Loucy (cell line): ENCODE measurements around the gene CYTH1.

Experiments
- H2AFZ ChIP-seq: fragments of 200-600 bp; sonication (generic); 2 replicates; pipeline ENCODE4 v1.6.0; 2016; ENCODE audit warnings: antibody characterized with exemption, mild to moderate bottlenecking, low read length, moderate library complexity
- H3F3A ChIP-seq: fragments of 200-600 bp; 2 replicates; pipeline ENCODE4 v1.6.0; 2016; ENCODE audit warnings: antibody characterized with exemption, low read depth, mild to moderate bottlenecking
- H3K27me3 ChIP-seq: fragments of 200-600 bp; sonication (generic); 2 replicates; pipeline ENCODE4 v1.6.1; 2014; ENCODE audit warnings: low read length, mild to moderate bottlenecking; ENCODE audit not compliant: insufficient read depth, poor library complexity, severe bottlenecking
- H3K36me3 ChIP-seq: fragments of 200-600 bp; sonication (generic); 2 replicates; pipeline ENCODE4 v1.6.1; 2016; ENCODE audit warnings: low read length; ENCODE audit not compliant: insufficient read depth
- H3K4me1 ChIP-seq: fragments of 200-600 bp; sonication (generic); 2 replicates; pipeline ENCODE4 v1.5.1; 2014; ENCODE audit warnings: low read length, mild to moderate bottlenecking; ENCODE audit not compliant: insufficient read depth, poor library complexity, severe bottlenecking
- H3K4me2 ChIP-seq: fragments of 200-600 bp; sonication (generic); 2 replicates; pipeline ENCODE4 v1.6.0; 2014; ENCODE audit warnings: antibody characterized with exemption, low read length, low read depth, mild to moderate bottlenecking; ENCODE audit not compliant: poor library complexity, severe bottlenecking
- H3K4me3 ChIP-seq: fragments of 200-600 bp; sonication (generic); 2 replicates; pipeline ENCODE4 v1.5.1; 2014; ENCODE audit warnings: low read length, mild to moderate bottlenecking, mixed read lengths; ENCODE audit not compliant: poor library complexity, severe bottlenecking
- H3K79me2 ChIP-seq: fragments of 200-600 bp; sonication (generic); 2 replicates; pipeline ENCODE4 v1.6.1; 2014; ENCODE audit warnings: low read length; ENCODE audit not compliant: insufficient read depth
- H3K9ac ChIP-seq: fragments of 200-600 bp; sonication (generic); 2 replicates; pipeline ENCODE4 v1.6.0; 2014; ENCODE audit warnings: mild to moderate bottlenecking, low read depth, low read length, moderate library complexity; ENCODE audit not compliant: poor library complexity, severe bottlenecking
- H3K9me2 ChIP-seq: fragments of 200-600 bp; sonication (generic); replicated peaks from 2 replicates; pipeline ENCODE4 v1.6.1; 2016; ENCODE audit warnings: low read depth, low read length, mixed read lengths
- H3K9me3 ChIP-seq: fragments of 200-600 bp; sonication (generic); 2 replicates; pipeline ENCODE4 v1.6.1; 2014; ENCODE audit warnings: mild to moderate bottlenecking, antibody characterized with exemption, low read length, low read depth; ENCODE audit not compliant: insufficient read depth
- H4K20me1 ChIP-seq: fragments of 200-600 bp; sonication (generic); 2 replicates; pipeline ENCODE4 v1.6.0; 2014; ENCODE audit warnings: antibody characterized with exemption, low read length, mild to moderate bottlenecking; ENCODE audit not compliant: insufficient read depth, poor library complexity, severe bottlenecking
- EZH2phosphoT487 ChIP-seq: fragments of 200-600 bp; IDR thresholded peaks from 2 replicates; pipeline ENCODE4 v1.6.1; 2018; ENCODE audit warnings: antibody characterized with exemption, mild to moderate bottlenecking, moderate library complexity, borderline replicate concordance
- TF ChIP-seq, protein P1 (sequence below): fragments of 200-600 bp; sonication (generic); conservative IDR thresholded peaks from 2 replicates; pipeline ENCODE4 v1.5.1; 2014; ENCODE audit warnings: mild to moderate bottlenecking, antibody characterized with exemption, low read length

The CYTH1 gene

DNA sequence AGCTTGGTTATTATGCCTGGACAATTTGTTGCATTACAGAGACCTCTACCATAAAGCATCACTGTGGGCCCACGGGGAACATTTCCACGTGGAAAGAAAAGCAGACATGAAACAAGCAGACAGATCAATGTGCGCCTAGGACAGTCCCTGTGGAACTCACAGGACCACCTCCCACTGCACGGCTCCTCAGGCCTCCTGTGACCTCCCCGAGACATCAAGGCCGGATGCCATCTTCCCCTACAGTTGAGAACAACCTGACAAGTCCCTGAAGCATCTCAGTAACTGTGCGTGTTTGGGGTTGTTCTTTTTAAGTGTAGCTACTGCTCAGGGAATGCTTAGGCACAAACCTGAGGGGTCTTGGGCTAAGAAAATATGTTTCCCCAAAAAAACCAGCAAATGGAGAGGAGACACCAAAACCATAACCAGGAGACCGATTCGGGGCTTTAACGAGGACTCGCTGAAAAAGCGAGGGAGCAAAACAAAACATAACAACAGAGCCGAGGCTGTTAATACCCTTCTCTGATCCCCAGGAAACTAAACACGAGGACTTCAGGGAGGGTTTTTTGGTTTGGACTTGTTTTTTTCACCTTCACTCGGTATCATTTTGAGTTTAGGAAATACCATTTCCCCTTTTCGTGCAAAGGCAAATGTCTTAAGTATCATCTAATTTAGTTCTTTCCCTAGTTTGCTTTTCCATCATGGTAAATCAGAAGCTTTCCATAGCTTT is 87.1 kb downstream of the CYTH1 start:
- Histone ChIP-seq H3K4me1 (no peaks in the 10 kb centered on the region), H3K36me3 (peaks cover 95% of the 10 kb centered on the region), H3K9ac (no peak overlapping the region), H3K79me2 (no peaks in the 10 kb centered on the region), H3K4me2 (no peak overlapping the region), H4K20me1 (no peaks in the 10 kb centered on the region), H3K4me3 (no peak overlapping the region), H3K27me3 (no peaks in the 10 kb centered on the region), H2AFZ (no peak overlapping the region), H3K9me3 (no peaks in the 10 kb centered on the region), H3K9me2 (no peaks in the 10 kb centered on the region), H3F3A (no peaks in the 10 kb centered on the region)
- TF ChIP-seq EZH2phosphoT487, result no peak
- TF ChIP-seq, protein P1, sequence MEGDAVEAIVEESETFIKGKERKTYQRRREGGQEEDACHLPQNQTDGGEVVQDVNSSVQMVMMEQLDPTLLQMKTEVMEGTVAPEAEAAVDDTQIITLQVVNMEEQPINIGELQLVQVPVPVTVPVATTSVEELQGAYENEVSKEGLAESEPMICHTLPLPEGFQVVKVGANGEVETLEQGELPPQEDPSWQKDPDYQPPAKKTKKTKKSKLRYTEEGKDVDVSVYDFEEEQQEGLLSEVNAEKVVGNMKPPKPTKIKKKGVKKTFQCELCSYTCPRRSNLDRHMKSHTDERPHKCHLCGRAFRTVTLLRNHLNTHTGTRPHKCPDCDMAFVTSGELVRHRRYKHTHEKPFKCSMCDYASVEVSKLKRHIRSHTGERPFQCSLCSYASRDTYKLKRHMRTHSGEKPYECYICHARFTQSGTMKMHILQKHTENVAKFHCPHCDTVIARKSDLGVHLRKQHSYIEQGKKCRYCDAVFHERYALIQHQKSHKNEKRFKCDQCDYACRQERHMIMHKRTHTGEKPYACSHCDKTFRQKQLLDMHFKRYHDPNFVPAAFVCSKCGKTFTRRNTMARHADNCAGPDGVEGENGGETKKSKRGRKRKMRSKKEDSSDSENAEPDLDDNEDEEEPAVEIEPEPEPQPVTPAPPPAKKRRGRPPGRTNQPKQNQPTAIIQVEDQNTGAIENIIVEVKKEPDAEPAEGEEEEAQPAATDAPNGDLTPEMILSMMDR, result no peak

DNA sequence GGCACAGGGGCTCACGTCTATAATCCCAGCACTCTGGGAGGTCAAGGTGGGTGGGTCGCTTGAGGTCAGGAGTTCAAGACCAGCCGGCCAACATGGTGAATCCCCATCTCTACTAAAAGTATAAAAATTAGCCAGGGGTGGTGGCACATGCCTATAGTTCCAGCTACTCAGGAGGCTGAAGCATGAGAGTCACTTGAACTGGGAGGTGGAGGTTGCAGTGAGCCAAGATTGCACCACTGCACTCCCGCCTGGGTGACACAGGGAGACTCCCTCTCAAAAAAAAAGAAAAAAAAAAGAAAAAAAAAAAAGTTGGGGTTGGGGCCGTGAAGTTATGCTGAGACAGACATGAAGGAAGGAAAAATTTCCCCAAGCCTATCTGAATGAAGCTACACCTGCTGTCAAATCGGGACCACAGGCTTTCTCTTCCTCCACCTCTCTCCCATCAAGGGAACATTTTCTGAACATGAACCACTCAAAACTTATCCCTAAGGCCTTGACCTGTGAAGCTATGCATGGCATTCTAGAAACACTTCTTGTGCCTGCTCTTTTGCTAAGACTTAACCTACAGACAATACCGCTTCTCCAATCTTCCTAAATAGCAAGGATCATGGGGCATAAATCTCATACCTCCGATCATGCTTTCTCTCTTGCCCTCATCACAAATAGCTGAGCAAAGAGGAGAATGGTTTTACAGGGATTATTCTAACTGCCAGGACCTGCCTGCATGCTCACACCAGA is 88.6 kb downstream of the CYTH1 start:
- no peaks in the 10 kb centered on the region for H3K79me2 ChIP-seq
- H3F3A ChIP-seq, result no peaks in the 10 kb centered on the region
- no peak for TF ChIP-seq EZH2phosphoT487
- TF ChIP-seq, protein P1, result no peak
- H3K36me3 ChIP-seq, result peaks cover 94% of the 10 kb centered on the region; the same call in 1 of the 2 replicates
- no peaks in the 10 kb centered on the region for H3K27me3 ChIP-seq
- no peak overlapping the region for H2AFZ ChIP-seq
- no peak overlapping the region for H3K4me2 ChIP-seq
- no peak overlapping the region for H3K9ac ChIP-seq
- no peaks in the 10 kb centered on the region for H3K4me1 ChIP-seq
- H3K9me2 ChIP-seq, result no peaks in the 10 kb centered on the region
- no peaks in the 10 kb centered on the region for H3K9me3 ChIP-seq
- H4K20me1 ChIP-seq, result no peaks in the 10 kb centered on the region
- no peak overlapping the region for H3K4me3 ChIP-seq

DNA sequence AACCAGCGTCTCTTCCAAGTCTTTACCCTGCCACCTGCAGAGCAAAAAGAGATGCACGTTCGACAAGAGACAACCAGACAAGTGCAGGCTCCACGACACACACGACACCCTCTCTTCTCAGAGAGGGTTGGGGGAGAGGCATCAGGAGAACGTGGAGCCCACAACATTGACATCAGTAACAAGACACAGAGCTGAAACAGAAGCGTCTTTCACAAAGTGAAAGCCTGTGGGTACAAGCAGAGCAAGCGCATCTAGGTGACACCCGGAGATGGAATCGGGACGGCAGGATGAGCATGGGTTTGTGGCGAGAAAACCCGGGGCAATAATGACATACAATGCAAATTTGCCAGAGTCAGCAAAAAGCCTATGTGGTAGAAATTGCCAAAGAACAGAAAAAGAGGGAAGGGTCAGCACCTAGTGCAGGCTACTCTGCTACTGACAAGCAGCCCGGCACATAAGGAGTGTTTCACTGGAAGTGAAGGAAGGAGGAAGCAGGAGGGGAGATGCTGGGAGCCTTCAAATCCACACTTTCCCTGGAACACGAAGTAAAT is 89.5 kb downstream of the CYTH1 start:
- H3K9me3 ChIP-seq, result no peaks in the 10 kb centered on the region
- no peak overlapping the region for H2AFZ ChIP-seq
- H3K79me2 ChIP-seq, result no peaks in the 10 kb centered on the region
- no peaks in the 10 kb centered on the region for H4K20me1 ChIP-seq
- H3K4me2 ChIP-seq, result no peak overlapping the region
- H3K27me3 ChIP-seq, result no peaks in the 10 kb centered on the region
- no peaks in the 10 kb centered on the region for H3K9me2 ChIP-seq
- H3K4me1 ChIP-seq, result no peaks in the 10 kb centered on the region
- H3F3A ChIP-seq, result no peaks in the 10 kb centered on the region
- peaks cover 94% of the 10 kb centered on the region; the same call in 1 of the 2 replicates for H3K36me3 ChIP-seq
- TF ChIP-seq EZH2phosphoT487, result no peak
- TF ChIP-seq, protein P1, result no peak
- no peak overlapping the region for H3K4me3 ChIP-seq
- no peak overlapping the region for H3K9ac ChIP-seq
